Subcutaneous adipose tissue (tissue), 4 donors: ENCODE results near the gene SMYD2. TPM values are rescaled to one million over a fixed set of nuclear protein-coding genes. Genes with fewer than 3 reads are reported as not detected.

Source experiments
- total RNA-seq, 4 donors: library from RNA; depleted of rRNA; stranded (reverse); fragments of >200 nt; gene quantifications; one replicate each; pipeline ENCODE4 v1.1.0, GENCODE V29; 2016
- TF ChIP-seq, protein P1 (sequence below): fragments of 450-650 bp; IDR thresholded peaks from one replicate; pipeline ENCODE4 v1.5.1; 2016; ENCODE audit warnings: low read depth, mild to moderate bottlenecking, control low read depth, antibody characterized with exemption, moderate library complexity

Gene SMYD2
- total RNA-seq, 4 donors from 2014 or later = 30.0 to 49.9 (median 38.5) TPM

- TF ChIP-seq, protein P1, sequence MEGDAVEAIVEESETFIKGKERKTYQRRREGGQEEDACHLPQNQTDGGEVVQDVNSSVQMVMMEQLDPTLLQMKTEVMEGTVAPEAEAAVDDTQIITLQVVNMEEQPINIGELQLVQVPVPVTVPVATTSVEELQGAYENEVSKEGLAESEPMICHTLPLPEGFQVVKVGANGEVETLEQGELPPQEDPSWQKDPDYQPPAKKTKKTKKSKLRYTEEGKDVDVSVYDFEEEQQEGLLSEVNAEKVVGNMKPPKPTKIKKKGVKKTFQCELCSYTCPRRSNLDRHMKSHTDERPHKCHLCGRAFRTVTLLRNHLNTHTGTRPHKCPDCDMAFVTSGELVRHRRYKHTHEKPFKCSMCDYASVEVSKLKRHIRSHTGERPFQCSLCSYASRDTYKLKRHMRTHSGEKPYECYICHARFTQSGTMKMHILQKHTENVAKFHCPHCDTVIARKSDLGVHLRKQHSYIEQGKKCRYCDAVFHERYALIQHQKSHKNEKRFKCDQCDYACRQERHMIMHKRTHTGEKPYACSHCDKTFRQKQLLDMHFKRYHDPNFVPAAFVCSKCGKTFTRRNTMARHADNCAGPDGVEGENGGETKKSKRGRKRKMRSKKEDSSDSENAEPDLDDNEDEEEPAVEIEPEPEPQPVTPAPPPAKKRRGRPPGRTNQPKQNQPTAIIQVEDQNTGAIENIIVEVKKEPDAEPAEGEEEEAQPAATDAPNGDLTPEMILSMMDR = no peak
Observed at GRCh38 chr1:214379236-214379970, 98.4 kb downstream of the SMYD2 start.

- TF ChIP-seq, protein P1 = no peak
Observed at GRCh38 chr1:214380396-214380795, 99.4 kb downstream of the SMYD2 start.

GRCh38 chr1:214380986-214381695 lies 100.2 kb downstream of the SMYD2 start:
- TF ChIP-seq, protein P1 = no peak

GRCh38 chr1:214383381-214384372 lies 102.7 kb downstream of the SMYD2 start:
- TF ChIP-seq, protein P1 = no peak

DNA sequence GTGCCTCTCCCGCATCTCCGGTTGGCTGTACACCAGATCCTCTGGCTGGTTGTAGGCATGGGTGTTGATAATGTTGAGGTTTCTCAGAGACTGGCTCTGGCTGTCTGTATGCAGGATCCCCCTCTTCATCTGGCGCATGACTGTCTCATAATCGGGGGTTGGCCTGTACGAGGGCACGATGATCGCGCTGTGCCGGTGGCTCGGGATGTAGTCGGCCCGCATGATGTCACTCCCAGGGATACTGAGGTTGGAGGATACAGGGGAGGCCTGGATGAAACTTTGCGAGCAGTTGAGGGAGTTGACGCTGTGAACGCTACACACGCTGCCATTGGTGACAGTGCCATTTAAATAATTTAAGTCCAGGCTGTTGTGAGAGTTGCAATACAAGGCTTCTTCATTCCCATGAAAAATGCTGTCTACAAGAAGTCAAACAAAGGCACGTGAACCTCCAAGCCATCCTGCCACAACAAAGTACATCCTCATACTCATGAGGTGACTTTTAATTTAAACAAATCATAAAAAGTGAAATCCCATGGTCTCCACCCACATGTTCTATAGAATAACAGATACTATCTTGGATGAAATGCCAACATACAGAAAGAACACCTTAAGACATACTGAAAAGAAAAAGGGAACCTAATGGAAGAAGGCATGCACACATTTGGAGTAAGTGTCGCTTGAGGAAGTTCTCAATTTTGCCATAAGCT lies 103.6 kb downstream of the SMYD2 start:
- TF ChIP-seq, protein P1 = no peak

- TF ChIP-seq, protein P1 = no peak
Observed at GRCh38 chr1:214385428-214385827, 104.5 kb downstream of the SMYD2 start.
